GM06990 (cell line): ENCODE results near the gene PTPRT.

Experiments used
- DNase-seq: peaks from one replicate; pipeline ENCODE4 v3.0.0-alpha.2; 2011; ENCODE audit not compliant: insufficient read length; ENCODE audit errors: extremely low read depth
- H3K27me3 ChIP-seq: replicated peaks from 2 replicates; pipeline ENCODE4 v1.6.0; 2011; ENCODE audit warnings: low read length; ENCODE audit not compliant: control insufficient read depth, insufficient read depth
- H3K36me3 ChIP-seq: 2 replicates; pipeline ENCODE4 v1.5.1; 2011; ENCODE audit warnings: low read length; ENCODE audit not compliant: control insufficient read depth, insufficient read depth
- H3K4me3 ChIP-seq: replicated peaks from 2 replicates; pipeline ENCODE4 v1.5.1; 2011; ENCODE audit warnings: low read depth, mild to moderate bottlenecking, control low read depth, low read length
- CTCF ChIP-seq: IDR thresholded peaks from 2 replicates; pipeline ENCODE4 v1.5.1; 2011; ENCODE audit warnings: low read length, control low read depth, mild to moderate bottlenecking, inconsistent platforms; ENCODE audit not compliant: insufficient read depth, poor library complexity, severe bottlenecking

The PTPRT gene

DNA sequence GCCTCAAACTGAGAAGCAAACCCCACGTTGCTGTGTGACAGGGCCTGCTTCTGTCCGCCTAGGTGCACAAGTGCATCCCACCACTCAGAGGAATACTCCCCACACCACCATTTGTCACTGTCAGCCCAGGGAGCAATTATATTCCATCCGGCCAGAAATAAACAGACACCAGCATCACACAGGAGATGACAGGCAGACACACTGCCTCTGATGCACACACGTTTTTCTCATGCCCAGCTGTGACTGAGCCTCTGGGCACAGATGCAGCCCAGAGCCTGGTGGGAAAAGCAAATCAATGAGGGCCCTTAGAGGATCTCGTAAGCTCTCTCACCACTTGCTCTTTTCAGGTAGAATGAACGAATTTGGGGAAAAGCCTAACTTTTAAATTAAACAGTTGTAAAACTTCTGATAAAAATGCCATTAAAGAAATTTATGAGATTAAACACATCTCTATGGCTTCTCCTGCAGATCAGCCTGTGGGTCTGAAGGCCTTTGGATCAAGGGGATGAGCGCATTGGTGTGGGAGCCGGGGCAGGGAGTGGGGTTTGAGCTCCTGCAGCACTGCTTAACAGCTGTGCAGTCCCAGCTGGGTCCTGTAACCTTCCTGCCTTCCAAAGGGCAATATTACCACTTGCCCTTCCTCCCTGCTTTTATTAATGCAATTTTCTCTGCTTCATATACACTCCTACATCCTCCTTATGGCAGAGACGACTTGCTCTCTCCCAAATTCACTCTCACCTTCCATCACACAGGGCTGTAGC is 624.3 kb downstream of the PTPRT start:
- no peaks in the 10 kb centered on the region; the same call in 1 of the 2 replicates for H3K27me3 ChIP-seq
- DNase-seq, result no peak
- no peak for TF ChIP-seq CTCF
- no peaks in the 10 kb centered on the region for H3K36me3 ChIP-seq
- H3K4me3 ChIP-seq, result no peak overlapping the region

- H3K4me3 ChIP-seq, result no peak overlapping the region
- H3K36me3 ChIP-seq, result no peaks in the 10 kb centered on the region
- TF ChIP-seq CTCF, result no peak
- no peak for DNase-seq
- H3K27me3 ChIP-seq, result no peaks in the 10 kb centered on the region; the same call in 1 of the 2 replicates
Observed at GRCh38 chr20:42559665-42560064, 630.0 kb downstream of the PTPRT start.

DNA sequence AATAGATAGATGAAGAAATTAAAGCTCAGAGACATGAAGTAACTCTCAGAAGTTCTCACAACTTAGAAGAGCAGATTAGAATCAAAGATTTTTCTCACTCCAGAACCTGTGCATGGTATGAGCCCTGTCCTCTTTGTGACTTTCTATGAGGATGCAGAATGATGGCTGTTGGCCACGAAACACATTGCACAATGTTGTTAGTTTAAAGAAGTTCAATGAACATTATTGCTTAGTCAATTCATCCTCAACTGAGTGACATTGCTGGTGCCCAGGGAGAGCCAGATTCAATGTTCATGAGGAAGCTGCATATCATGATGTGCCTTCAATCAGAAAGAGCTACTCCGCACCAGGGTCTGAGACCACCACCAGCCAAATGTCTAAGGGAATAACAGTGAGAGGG is 633.1 kb downstream of the PTPRT start:
- no peaks in the 10 kb centered on the region for H3K36me3 ChIP-seq
- H3K27me3 ChIP-seq, result no peaks in the 10 kb centered on the region
- DNase-seq, result no peak
- no peak overlapping the region for H3K4me3 ChIP-seq
- no peak for TF ChIP-seq CTCF

- no peak overlapping the region for H3K4me3 ChIP-seq
- DNase-seq, result no peak
- H3K27me3 ChIP-seq, result no peaks in the 10 kb centered on the region
- H3K36me3 ChIP-seq, result no peaks in the 10 kb centered on the region
- no peak for TF ChIP-seq CTCF
Observed at GRCh38 chr20:42553374-42553773, 636.3 kb downstream of the PTPRT start.

GRCh38 chr20:42549496-42549895 is 640.2 kb downstream of the PTPRT start:
- no peak for TF ChIP-seq CTCF
- DNase-seq, result no peak
- H3K4me3 ChIP-seq, result no peak overlapping the region
- no peaks in the 10 kb centered on the region for H3K27me3 ChIP-seq
- H3K36me3 ChIP-seq, result no peaks in the 10 kb centered on the region

DNA sequence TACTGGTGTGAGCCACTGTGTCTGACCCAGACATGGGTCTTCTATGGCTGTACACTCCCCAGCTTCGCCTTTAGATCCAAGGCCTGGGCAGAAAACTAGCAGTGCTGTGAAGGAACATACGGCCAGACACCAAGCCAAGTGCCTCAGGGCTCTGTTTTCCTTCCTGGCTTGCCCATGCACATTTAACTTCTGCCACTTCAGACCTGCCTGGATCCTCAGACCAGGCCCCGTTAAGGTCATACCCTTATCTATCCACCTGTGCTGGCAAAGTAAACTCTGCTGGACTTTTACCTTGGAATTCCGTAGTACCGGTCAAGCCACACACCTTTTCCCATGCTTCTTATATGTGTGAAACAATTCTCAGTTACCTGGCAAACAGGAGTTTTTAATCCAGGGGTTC is 644.8 kb downstream of the PTPRT start:
- no peak for TF ChIP-seq CTCF
- Histone ChIP-seq H3K4me3 (no peak overlapping the region), H3K36me3 (no peaks in the 10 kb centered on the region), H3K27me3 (no peaks in the 10 kb centered on the region)
- DNase-seq, result no peak
